HCT116 (cell line): ENCODE measurements around the gene FES. TPM values are rescaled to one million over a fixed set of nuclear protein-coding genes. Genes with fewer than 3 reads are reported as not detected.

Experiments
- ATAC-seq: fragments of 200-7000 bp; cut with Tn5 transposase; 2 replicates; pipeline ENCODE4 v1.9.1; 2020; ENCODE audit warnings: mild to moderate bottlenecking, moderate library complexity
- BruUV-seq: library from RNA; stranded (reverse); fragments of 400-500 nt; replicated peaks from 2 replicates; lab custom pipeline; 2021; lab: Mats Ljungman, UMichigan
- CTCF ChIA-PET: fragments of 300-600 bp; sonication (Branson Sonifier 250); formaldehyde crosslinking; loops from one replicate; lab custom pipeline; 2021; ENCODE audit warnings: antibody characterized with exemption; lab: Charles Lee
- POLR2A ChIA-PET: fragments of 300-600, 350-600 bp; sonication (Branson Sonifier 250); formaldehyde crosslinking; loops from one replicate; lab custom pipeline; 2021; ENCODE audit warnings: antibody characterized with exemption; lab: Charles Lee
- RAD21 ChIA-PET, 2 experiments: fragments of 300-600 bp; sonication (Branson Sonifier 250); formaldehyde crosslinking; loops; one replicate each; lab custom pipeline; 2023; ENCODE audit warnings: low total read pairs in 2 of 2; ENCODE audit not compliant: uncharacterized antibody in 2 of 2, unreplicated experiment in 2 of 2, low non-redundant PET in 1 of 2; lab: Charles Lee
- DNase-seq: peaks from one replicate; pipeline ENCODE4 v3.0.0-alpha.2; 2010; ENCODE audit warnings: low read depth, low spot score
- H2AFZ ChIP-seq: fragments of 200-600 bp; shearing (Covaris generic), sonication (generic); 2 replicates; pipeline ENCODE4 v1.6.1; 2017; ENCODE audit warnings: low read depth, mixed run types, mixed read lengths, antibody characterized with exemption, low read length; ENCODE audit not compliant: poor library complexity, severe bottlenecking
- H3K27ac ChIP-seq: 2 replicates; pipeline ENCODE4 v1.5.1; 2012; ENCODE audit warnings: low read depth, low read length
- H3K27me3 ChIP-seq: fragments of 200-600 bp; sonication (generic); 2 replicates; pipeline ENCODE4 v1.6.1; 2016; ENCODE audit warnings: mixed run types, low read length, mixed read lengths; ENCODE audit not compliant: insufficient read depth
- H3K36me3 ChIP-seq, 2 experiments: fragments of 200-500 bp in 1 of 2; fragments of 200-600 bp in 1 of 2; sonication (Bioruptor generic) in 1 of 2; sonication (generic) in 1 of 2; 2 replicates each; pipeline versions ENCODE4 v1.5.1 to v1.6.1; 2014 to 2016; ENCODE audit warnings: low read length in 2 of 2, inconsistent platforms in 1 of 2, mixed read lengths in 1 of 2, mixed run types in 1 of 2; ENCODE audit not compliant: insufficient read depth in 2 of 2, control insufficient read depth in 1 of 2
- H3K4me1 ChIP-seq, 2 experiments: fragments of 200-600 bp in 1 of 2; sonication (generic) in 1 of 2; 2 replicates each; pipeline versions ENCODE4 v1.5.1 to v1.6.1; 2012 to 2017; ENCODE audit warnings: low read length in 2 of 2, inconsistent platforms in 1 of 2, mild to moderate bottlenecking in 1 of 2, mixed read lengths in 1 of 2, mixed run types in 1 of 2, moderate library complexity in 1 of 2; ENCODE audit not compliant: insufficient read depth in 2 of 2, control insufficient read depth in 1 of 2
- H3K4me2 ChIP-seq: fragments of 200-600 bp; sonication (generic); 2 replicates; pipeline ENCODE4 v1.6.1; 2017; ENCODE audit warnings: mixed run types, low read length, mixed read lengths
- H3K4me3 ChIP-seq, 2 experiments: fragments of 200-600 bp in 1 of 2; sonication (generic) in 1 of 2; replicated peaks in 1 of 2; 2 replicates each; pipeline ENCODE4 v1.5.1; 2011 to 2016; ENCODE audit warnings: low read length in 2 of 2, control low read depth in 1 of 2, low read depth in 1 of 2, mild to moderate bottlenecking in 1 of 2, mixed read lengths in 1 of 2, mixed run types in 1 of 2
- H3K79me2 ChIP-seq: fragments of 200-600 bp; sonication (generic); 2 replicates; pipeline ENCODE4 v1.6.1; 2017; ENCODE audit warnings: mild to moderate bottlenecking, mixed run types, low read length, moderate library complexity, mixed read lengths; ENCODE audit not compliant: insufficient read depth
- H3K9ac ChIP-seq: fragments of 200-600 bp; sonication (generic); 2 replicates; pipeline ENCODE4 v1.6.1; 2016; ENCODE audit warnings: low read length, mixed read lengths
- H3K9me2 ChIP-seq: fragments of 200-600 bp; sonication (generic), shearing (Covaris generic); 2 replicates; pipeline ENCODE4 v1.6.1; 2017; ENCODE audit warnings: mixed run types, mild to moderate bottlenecking, moderate library complexity; ENCODE audit not compliant: insufficient read depth
- H3K9me3 ChIP-seq, 2 experiments: fragments of 200-500 bp in 1 of 2; fragments of 200-600 bp in 1 of 2; sonication (Bioruptor generic) in 1 of 2; sonication (generic) in 1 of 2; 2 replicates each; pipeline ENCODE4 v1.6.1; 2014 to 2017; ENCODE audit warnings: low read length in 2 of 2, mixed read lengths in 2 of 2, inconsistent platforms in 1 of 2, low read depth in 1 of 2, mild to moderate bottlenecking in 1 of 2, mixed run types in 1 of 2, moderate library complexity in 1 of 2; ENCODE audit not compliant: control insufficient read depth in 1 of 2, insufficient read depth in 1 of 2
- H4K20me1 ChIP-seq: fragments of 200-600 bp; sonication (generic), shearing (Covaris generic); 2 replicates; pipeline ENCODE4 v1.6.1; 2017; ENCODE audit warnings: mixed run types, mild to moderate bottlenecking, moderate library complexity; ENCODE audit not compliant: insufficient read depth
- CEBPB ChIP-seq: IDR thresholded peaks from 2 replicates; pipeline ENCODE4 v1.6.1; 2012; ENCODE audit warnings: low read depth
- ELF1 ChIP-seq: IDR thresholded peaks from 2 replicates; pipeline ENCODE4 v1.6.1; 2012; ENCODE audit warnings: low read depth, borderline replicate concordance
- FOSL1 ChIP-seq: IDR thresholded peaks from 2 replicates; pipeline ENCODE4 v1.6.1; 2012; ENCODE audit warnings: low read depth
- POLR2A ChIP-seq: IDR thresholded peaks from 2 replicates; pipeline ENCODE4 v1.7.0; 2011; ENCODE audit warnings: borderline replicate concordance; ENCODE audit not compliant: insufficient read depth, insufficient read length; ENCODE audit errors: extremely low read depth
- POLR2AphosphoS5 ChIP-seq: IDR thresholded peaks from 2 replicates; pipeline ENCODE4 v1.6.1; 2011; ENCODE audit warnings: mild to moderate bottlenecking, low read depth, low read length, moderate library complexity
- SIN3A ChIP-seq: IDR thresholded peaks from 2 replicates; pipeline ENCODE4 v1.6.1; 2012; ENCODE audit warnings: low read depth
- SP1 ChIP-seq: IDR thresholded peaks from 2 replicates; pipeline ENCODE4 v1.6.1; 2012; ENCODE audit warnings: low read depth
- SRF ChIP-seq: IDR thresholded peaks from 2 replicates; pipeline ENCODE4 v1.6.1; 2012; ENCODE audit warnings: low read depth
- YY1 ChIP-seq: IDR thresholded peaks from 2 replicates; pipeline ENCODE4 v1.6.1; 2011; ENCODE audit warnings: low read length, low read depth, moderate library complexity, mild to moderate bottlenecking; ENCODE audit not compliant: insufficient replicate concordance; ENCODE audit errors: extremely low read depth
- ZFX ChIP-seq: fragments of 450-650 bp; IDR thresholded peaks from 2 replicates; pipeline ENCODE4 v1.6.1; 2017
- ZNF274 ChIP-seq: fragments of 200-500 bp; sonication (Bioruptor generic); IDR thresholded peaks from 2 replicates; pipeline ENCODE4 v1.6.1; 2014; ENCODE audit warnings: mild to moderate bottlenecking, low read depth, low read length, inconsistent platforms
- intact Hi-C: fragments of 100-400 bp; cut with micrococcal nuclease; formaldehyde crosslinking; loops from 2 replicates; pipeline ENCODE4 v1.10.0; 2022
- total RNA-seq: library from RNA; stranded (reverse); gene quantifications from one replicate; pipeline ENCODE4 v1.2.1, GENCODE V29; 2021; ENCODE audit not compliant: unreplicated experiment
- TF ChIP-seq, protein P1 (sequence below), 3 experiments: fragments of 200-600 bp in 1 of 3; sonication (generic) in 1 of 3; IDR thresholded peaks in 2 of 3; conservative IDR thresholded peaks in 1 of 3; 2 replicates each; pipeline ENCODE4 v1.5.1; 2012 to 2017; ENCODE audit warnings: low read depth in 2 of 3, low read length in 2 of 3, antibody characterized with exemption in 1 of 3, borderline replicate concordance in 1 of 3, control low read depth in 1 of 3, mild to moderate bottlenecking in 1 of 3, mixed read lengths in 1 of 3, mixed run types in 1 of 3, moderate library complexity in 1 of 3; ENCODE audit not compliant: insufficient read depth in 1 of 3
- TF ChIP-seq, protein P2 (sequence below): IDR thresholded peaks from 2 replicates; pipeline ENCODE4 v1.6.1; 2011; ENCODE audit warnings: mild to moderate bottlenecking, low read length, moderate library complexity; ENCODE audit not compliant: insufficient replicate concordance; ENCODE audit errors: extremely low read depth

FES gene
- total RNA-seq, 1 experiment from 2014 or later, result 5.3 TPM

GRCh38 chr15:90904746-90905145 lies 20.4 kb downstream of the FES start:
- DNase-seq, result no peak
- H3K4me3 ChIP-seq, result no peak overlapping the region
- H3K9ac ChIP-seq, result no peak overlapping the region
- ChIA-PET RAD21 (no interaction called here), CTCF (interaction anchor here (1.4 to 6.4 kb wide), 2 partner anchors 12 to 28 kb away, joined by 6 to 70 read pairs; partner anchors contain the start of genes HDDC3 and UNC45A), POLR2A (interaction anchor here (1.2 kb wide), 1 partner anchor 12 kb away, joined by 3 read pairs; no protein-coding TSS in a partner anchor)
- H3K4me2 ChIP-seq, result no peak overlapping the region
- ATAC-seq, result no peak
- TSS peak; percentile 8 for BruUV-seq
- H3K27me3 ChIP-seq, result no peaks in the 10 kb centered on the region
- H3K9me2 ChIP-seq, result no peaks in the 10 kb centered on the region
- intact Hi-C loops, result loop anchor here (5.0 kb wide), 1 partner anchor 368 kb away; no protein-coding TSS in a partner anchor
- H3K36me3 ChIP-seq, result peaks cover 10 to 12% of the 10 kb centered on the region in 2 experiments; a peak in 3 of 4 replicates
- no peak overlapping the region for H2AFZ ChIP-seq
- TF ChIP-seq ELF1 (no peak), FOSL1 (no peak), POLR2AphosphoS5 (no peak)
- no peaks in the 10 kb centered on the region for H4K20me1 ChIP-seq
- H3K79me2 ChIP-seq, result no peaks in the 10 kb centered on the region
- peaks cover 10 to 20% of the 10 kb centered on the region in 2 experiments; a peak in 3 of 4 replicates for H3K4me1 ChIP-seq
- no peaks in the 10 kb centered on the region for H3K9me3 ChIP-seq
- H3K27ac ChIP-seq, result no peak overlapping the region

- BruUV-seq, result no TSS peak
- no peaks in the 10 kb centered on the region for H4K20me1 ChIP-seq
- no peak overlapping the region for H3K27ac ChIP-seq
- H3K9ac ChIP-seq, result no peak overlapping the region
- H2AFZ ChIP-seq, result no peak overlapping the region
- ChIA-PET POLR2A (interaction anchor here (1.2 kb wide), 1 partner anchor 12 kb away, joined by 3 read pairs; no protein-coding TSS in a partner anchor), RAD21 (no interaction called here), CTCF (interaction anchor here (6.4 kb wide), 1 partner anchor 27 kb away, joined by 70 read pairs; the partner anchor contains the start of genes HDDC3 and UNC45A)
- H3K4me1 ChIP-seq, result peaks cover 10 to 20% of the 10 kb centered on the region in 2 experiments; a peak in 3 of 4 replicates
- no peaks in the 10 kb centered on the region for H3K27me3 ChIP-seq
- intact Hi-C loops, result no loop called here
- ATAC-seq (no peak), DNase-seq (no peak)
- H3K4me2 ChIP-seq, result no peak overlapping the region
- H3K4me3 ChIP-seq, result no peak overlapping the region
- no peaks in the 10 kb centered on the region for H3K79me2 ChIP-seq
- H3K9me3 ChIP-seq, result no peaks in the 10 kb centered on the region
- peaks cover 10 to 12% of the 10 kb centered on the region in 2 experiments; a peak in 3 of 4 replicates for H3K36me3 ChIP-seq
- H3K9me2 ChIP-seq, result no peaks in the 10 kb centered on the region
- TF ChIP-seq, protein P1, sequence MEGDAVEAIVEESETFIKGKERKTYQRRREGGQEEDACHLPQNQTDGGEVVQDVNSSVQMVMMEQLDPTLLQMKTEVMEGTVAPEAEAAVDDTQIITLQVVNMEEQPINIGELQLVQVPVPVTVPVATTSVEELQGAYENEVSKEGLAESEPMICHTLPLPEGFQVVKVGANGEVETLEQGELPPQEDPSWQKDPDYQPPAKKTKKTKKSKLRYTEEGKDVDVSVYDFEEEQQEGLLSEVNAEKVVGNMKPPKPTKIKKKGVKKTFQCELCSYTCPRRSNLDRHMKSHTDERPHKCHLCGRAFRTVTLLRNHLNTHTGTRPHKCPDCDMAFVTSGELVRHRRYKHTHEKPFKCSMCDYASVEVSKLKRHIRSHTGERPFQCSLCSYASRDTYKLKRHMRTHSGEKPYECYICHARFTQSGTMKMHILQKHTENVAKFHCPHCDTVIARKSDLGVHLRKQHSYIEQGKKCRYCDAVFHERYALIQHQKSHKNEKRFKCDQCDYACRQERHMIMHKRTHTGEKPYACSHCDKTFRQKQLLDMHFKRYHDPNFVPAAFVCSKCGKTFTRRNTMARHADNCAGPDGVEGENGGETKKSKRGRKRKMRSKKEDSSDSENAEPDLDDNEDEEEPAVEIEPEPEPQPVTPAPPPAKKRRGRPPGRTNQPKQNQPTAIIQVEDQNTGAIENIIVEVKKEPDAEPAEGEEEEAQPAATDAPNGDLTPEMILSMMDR (IDR thresholded peaks at IDR 0.05 in 2 of 3, conservative IDR thresholded peaks at IDR 0.05 in 1 of 3; ENCODE audit: borderline replicate concordance in 1 of 3, insufficient read depth in 1 of 3, low read depth in 2 of 3, low read length in 2 of 3), result no peak
- TF ChIP-seq SRF (no peak), POLR2A (no peak), SP1 (no peak), ELF1 (no peak), ZNF274 (no peak), POLR2AphosphoS5 (no peak), YY1 (no peak), SIN3A (no peak), ZFX (no peak), CEBPB (no peak)
- TF ChIP-seq, protein P2, sequence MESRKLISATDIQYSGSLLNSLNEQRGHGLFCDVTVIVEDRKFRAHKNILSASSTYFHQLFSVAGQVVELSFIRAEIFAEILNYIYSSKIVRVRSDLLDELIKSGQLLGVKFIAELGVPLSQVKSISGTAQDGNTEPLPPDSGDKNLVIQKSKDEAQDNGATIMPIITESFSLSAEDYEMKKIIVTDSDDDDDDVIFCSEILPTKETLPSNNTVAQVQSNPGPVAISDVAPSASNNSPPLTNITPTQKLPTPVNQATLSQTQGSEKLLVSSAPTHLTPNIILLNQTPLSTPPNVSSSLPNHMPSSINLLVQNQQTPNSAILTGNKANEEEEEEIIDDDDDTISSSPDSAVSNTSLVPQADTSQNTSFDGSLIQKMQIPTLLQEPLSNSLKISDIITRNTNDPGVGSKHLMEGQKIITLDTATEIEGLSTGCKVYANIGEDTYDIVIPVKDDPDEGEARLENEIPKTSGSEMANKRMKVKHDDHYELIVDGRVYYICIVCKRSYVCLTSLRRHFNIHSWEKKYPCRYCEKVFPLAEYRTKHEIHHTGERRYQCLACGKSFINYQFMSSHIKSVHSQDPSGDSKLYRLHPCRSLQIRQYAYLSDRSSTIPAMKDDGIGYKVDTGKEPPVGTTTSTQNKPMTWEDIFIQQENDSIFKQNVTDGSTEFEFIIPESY, result no peak
Measured at GRCh38 chr15:90905306-90906180, 21.2 kb downstream of the FES start.
